Measurements from ENCODE around the gene ADCY1.
"Not testable (repeated sequence)": the region's sequence is repeated elsewhere in the genome, so short reads cannot be mapped to it uniquely, and the experiment has no call there.

ADCY1 gene

DNA sequence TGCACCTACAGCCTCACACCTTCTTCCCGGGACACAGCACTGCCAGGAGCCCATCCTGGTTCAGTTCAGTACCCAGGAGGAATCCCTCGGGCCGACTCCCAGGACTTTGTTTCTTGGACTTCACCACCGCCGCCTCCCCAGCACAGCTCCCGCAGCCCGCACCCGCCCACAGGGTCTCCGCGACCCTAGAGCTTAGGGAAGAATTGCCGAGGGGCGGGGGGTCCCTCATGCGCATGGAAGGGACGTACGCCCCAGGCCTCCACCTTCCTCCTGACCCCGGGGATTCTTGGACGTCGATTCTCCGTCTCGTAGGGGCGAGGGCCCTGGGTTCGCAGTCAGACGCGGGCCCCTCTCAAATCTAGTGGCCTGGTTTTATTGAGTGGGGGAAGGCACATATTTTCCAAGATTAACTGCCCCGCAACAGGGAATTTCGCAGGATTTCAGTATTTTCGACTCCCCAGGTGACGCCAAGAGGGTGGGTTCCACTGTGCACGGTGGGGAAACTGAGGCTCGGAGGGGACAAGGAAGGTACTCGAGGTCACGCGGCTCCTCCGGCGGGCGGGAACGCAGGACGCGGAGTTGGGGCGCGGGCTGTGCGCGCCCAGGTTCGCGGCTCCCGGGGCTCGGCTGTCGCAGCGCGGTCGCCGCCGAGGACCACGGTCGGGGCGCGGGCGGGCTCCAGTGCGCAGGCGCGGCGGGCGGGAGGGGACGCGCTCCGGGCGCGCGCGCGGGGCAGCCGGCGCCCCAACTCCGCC is at the start of gene ADCY1:
ADCY1 (plus strand) TSS at position 708 of the 755 bp plus-strand sequence. CDS start 176 bp downstream, outside the sequence.
- DNase-seq: no peak

DNA sequence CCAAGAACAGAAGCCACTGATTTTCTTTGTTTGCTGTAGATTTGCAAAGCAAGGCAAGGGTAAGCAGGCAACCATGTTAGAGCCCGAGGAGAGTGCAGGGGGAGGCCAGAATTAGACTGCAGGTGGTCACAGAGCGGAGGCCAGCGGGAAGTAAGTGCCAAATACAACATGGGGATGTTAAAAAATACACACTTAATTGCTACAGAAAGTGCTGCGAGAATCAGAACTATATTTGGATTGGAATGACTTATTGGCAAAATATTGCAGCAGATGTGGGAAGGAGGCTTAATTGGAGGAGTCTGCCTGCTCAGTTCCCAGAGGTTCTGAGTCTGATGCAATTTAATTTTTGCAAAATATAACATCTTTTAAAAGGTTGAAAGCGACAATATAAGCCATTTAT is 49.7 kb upstream of the ADCY1 start:
- DNase-seq: no peak

DNA sequence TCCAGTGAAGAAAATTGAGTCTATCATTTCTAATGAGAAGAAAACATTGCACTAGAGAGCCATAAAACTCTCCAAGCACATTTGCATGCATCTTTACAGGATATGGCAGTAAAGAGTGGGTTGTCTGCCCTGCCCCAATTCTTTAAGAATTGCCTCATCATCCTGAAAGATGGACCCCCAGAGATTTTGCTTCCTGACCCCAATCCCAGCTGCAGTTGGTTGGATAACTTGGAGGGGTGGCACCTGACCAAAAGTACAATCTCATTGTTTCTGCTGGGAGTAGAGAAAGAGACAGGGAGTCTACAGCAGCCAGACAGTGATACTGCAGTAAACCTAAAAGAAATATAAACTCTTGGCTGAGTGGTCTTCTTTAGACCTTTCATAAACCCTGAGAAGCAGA is 49.1 kb upstream of the ADCY1 start:
- no peak for DNase-seq

DNA sequence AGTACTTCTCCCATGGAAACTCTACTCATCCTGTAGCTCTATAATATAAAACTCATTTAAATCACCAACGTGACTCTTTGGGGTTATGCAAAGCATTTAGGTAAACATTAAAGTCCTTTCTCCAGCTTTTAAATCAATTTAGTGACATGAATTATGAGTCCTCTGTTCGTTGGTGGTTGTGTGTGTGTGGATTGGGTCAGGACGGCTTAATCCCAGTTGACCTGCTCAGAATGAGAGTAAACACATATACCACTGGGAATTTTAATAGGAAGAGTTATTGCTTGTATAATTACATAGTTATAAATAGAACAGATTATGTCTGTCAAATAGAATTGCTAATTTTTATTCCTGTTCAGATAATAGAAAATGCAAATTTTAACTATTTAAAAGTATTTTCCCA is 30.7 kb upstream of the ADCY1 start:
- DNase-seq: no peak

DNA sequence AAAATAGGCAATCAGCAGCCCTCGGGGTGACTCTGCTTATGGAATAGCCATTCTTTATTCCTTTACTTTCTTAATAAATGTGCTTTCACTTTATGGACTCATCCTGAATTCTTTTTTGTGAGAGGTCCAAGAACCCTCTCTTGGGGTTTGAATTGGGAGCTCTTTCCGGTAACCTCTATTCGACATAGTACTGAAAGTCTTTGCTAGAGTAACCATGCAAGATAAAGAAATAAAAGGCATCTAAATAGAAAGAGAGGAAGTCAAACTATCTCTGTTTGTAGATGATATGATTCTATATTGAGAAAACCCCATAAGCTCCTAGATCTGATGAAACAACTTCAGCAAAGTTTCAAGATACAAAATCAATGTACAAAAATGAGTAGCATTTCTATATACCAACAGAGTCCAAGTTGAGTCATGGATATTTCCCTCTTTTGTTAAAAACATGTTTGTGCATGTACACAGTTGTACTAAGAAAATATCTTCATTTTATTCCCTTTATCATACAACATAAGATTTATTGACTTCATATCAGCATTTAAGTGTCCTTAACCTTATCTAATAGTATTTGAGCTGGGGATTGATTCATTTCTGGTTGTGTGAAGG is 29.0 kb upstream of the ADCY1 start:
- not testable (repeated sequence) for DNase-seq

DNA sequence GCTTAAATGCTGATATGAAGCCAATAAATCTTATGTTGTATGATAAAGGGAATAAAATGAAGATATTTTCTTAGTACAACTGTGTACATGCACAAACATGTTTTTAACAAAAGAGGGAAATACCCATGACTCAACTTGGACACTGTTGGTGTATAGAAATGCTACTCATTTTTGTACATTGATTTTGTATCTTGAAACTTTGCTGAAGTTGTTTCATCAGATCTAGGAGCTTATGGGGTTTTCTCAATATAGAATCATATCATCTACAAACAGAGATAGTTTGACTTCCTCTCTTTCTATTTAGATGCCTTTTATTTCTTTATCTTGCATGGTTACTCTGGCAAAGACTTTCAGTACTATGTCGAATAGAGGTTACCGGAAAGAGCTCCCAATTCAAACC is 25.3 kb upstream of the ADCY1 start:
- DNase-seq: not testable (repeated sequence)

DNA sequence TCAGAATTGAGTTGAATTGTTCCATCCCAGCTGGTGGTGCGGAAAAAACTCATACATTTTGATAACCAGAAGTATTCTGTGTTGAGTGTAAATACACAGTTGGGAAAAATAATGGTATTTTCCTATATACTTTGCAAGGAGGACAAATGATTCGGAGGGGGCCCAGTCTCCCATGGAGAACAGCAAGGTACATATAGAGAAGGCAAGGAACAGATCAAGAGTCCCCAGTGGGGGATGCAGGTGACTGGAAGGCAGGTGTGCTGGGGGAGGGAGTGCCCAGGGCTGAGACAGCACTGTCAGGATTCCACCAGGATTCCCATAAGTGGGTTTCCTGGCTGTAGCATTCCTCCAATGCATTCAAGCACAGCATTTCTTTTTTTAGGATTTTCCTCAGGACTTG is 10.8 kb upstream of the ADCY1 start:
- DNase-seq: no peak

DNA sequence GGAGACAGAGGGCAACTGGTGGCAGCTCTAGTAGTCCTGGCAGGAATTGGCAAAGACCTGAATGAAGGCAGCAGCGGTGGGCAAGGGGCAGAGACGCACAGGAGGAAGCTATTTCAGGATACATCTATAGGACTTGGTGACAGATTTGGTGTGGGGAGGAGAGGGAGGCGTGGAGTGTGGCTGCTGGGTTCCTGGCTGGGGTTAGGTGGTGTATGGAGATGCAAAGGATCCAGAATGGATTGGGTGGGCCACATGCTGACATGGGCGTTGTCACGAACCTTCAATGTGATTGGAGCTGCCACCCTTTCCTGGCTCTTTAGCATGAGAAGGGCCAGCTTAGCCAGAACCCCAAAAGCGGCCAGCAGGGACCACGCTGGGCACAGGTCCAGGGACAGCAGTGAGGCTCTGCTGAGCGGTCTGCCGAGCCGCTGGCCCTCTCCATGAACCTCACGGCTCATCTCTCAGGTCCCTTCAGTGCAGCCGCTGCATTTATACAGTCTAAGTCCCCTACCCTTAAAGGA is 10.2 kb upstream of the ADCY1 start:
- no peak for DNase-seq

DNA sequence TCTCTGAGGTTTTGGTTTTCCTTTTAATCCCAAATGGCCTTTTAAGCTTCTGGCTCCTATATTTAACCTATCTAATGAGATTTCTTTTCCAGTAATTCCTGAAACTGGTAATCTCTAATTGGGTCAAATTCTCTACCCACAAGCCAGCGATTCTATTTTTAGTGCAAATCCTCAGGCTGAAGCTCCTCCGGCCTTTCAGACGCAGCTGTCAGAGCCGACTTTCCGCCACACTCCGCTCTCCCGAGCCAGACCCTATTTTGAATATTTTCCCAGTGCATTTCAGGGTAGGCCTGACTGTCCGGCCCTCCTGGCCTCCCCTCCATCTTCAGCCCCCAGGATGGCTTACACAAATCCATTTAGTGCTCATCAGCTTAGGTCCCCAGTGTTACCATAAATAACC is 9.7 kb upstream of the ADCY1 start:
- no peak for DNase-seq

DNA sequence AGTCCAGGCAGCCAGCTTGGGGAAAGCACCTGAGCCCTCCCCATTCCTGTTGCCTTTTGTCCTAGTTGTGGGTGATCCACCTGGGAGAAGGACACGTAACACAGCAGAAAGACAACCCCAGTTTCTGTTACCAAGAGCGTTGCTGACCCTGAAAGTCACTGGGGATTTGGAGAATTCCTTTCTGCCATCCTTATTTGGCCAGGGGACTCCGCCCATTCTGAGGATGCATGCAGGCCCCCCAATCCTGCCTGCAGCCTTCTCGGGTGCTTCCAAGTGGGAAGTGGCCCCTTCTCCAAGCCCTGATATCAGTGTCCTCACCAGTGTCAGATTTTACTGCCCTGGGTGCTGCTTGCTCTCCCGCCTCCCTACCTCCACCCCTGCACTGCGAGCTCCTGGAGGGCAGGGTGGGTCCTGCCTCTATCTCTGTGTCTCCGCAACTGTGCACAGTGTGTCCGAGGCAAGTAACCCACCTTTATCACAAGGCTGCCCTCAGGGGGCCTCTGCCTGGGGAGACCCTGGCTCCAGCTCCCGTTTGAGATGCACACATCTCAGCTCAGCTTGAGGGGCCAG is 9.2 kb upstream of the ADCY1 start:
- no peak for DNase-seq

DNA sequence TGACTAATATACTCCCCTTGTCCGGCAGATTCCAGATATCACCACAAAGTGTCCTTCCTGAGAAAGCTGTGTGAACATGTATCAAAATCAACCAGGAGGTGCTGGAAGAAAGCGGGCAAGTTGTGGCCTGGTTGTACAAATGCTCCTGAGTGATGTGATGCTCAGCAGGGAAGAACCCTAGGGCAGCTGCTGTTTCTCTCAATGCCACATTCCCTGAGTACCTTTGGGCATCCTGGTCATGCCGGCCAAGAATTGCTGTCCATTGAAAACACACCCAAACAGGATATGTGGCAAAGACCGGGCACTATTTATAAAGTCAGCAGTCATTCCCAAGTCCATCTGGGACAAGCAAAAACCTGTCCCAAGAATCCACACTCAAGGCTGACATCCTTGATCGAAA is 7.8 kb upstream of the ADCY1 start:
- no peak for DNase-seq

DNA sequence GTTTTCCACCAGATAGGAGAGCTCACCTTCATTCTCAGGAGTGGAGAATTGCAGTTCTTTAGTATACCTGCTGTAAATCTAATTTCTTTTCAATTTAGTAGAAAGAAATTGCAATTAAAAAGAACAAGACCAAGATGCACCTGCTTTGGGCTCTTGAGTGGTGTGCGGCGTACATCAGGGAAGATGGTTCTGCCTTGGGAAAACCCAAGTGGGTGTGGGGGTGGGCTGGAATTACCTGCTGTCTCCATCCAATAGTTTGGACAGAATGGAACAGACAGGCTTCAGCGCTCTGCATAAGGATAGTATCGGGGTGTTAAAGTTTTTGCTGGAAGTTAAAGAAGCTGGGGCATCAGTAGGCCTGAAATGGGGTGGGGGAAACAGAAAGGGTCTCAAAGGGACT is 7.2 kb upstream of the ADCY1 start:
- DNase-seq: no peak

DNA sequence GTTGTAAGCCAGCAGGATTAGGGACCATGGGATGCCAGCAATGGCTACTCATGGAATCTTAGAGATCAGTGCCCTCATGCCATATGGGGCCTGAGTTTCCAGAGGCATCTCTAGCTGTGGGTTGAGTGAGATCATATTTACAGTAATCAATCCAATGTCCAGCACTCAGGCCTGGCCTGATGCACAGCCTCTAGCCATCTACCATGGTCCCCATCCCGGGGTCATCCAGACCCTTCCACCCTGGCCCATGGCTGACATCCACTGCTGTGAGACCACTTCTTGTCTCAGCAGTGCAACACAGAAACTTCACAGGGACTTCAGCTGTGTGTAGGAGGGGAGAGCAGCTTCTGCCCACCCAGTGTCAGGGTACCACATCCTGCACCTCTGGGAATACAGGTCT is 6.5 kb upstream of the ADCY1 start:
- no peak for DNase-seq

DNA sequence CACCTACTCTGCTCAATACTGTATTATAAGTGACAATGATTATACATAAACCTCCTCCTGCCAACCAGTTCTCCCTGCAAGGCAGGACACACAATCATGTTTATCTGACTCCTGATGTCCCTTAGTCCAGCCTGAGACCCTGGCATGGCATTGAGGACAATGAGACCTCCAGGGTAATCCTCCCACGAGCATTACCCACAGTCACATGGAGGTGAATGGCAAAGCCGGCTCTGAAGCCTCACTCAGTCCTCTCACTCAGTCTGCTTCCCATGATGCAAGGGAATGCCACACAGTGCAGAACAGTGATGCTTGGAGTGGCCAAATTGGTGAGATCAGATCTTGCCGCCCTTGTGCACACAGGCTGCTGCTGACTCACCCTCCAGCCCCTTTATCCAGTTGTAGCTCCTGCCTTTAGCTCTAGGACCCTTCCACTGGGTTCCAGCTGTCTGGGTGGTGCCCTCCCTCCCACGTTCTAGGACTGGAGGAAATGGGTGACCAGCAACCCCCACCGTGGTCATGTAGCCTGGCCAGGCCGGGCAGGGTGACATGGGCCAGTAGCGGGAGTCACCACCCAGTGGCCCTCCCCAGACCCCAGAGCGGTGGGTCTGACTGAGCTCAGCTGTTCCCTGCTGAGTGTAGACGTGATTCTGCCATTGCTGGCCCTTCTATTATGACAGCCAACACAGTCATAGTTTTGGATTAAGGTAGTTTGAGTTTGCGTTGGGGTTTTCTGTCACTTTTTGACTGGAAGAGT is 5.5 kb upstream of the ADCY1 start:
- no peak for DNase-seq

DNA sequence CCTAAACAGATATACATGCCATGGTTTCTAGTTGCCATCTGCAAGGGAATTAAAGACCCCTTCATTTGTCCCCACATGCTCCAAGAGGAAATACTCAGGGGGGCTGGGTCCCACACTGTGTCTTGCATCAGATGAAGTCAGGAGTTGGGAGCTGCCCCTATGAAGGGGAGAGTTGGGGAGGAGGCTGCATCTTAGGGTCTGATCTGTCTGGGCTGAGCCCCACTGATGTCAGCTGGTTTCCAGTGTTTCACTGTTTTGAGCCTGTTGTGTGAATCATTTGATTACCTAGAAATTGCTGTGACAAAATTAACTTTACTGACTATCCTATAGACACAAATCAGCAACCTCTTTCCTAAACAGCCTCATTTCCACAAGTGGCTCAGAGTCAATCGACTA is 4.9 kb upstream of the ADCY1 start:
- no peak for DNase-seq

DNA sequence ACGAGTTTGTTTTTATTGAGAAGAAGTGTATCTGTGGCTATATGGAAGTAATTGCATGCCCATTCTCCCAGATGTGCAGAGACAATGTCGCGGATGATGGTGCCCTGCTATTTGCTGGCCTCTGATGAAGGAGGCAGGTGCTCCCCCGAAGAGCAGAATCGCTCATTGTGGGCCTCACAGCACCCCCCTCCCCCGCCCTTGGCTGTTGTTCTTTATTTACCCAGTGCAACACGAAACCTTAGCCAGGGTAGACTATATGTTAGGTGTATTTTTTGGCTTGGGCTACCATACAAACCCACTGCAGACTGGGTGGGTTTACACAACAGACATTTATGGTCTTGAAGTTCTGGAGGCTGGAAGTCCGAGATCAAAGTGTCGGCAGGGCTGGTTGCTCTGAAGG is 3.4 kb upstream of the ADCY1 start:
- no peak for DNase-seq

DNA sequence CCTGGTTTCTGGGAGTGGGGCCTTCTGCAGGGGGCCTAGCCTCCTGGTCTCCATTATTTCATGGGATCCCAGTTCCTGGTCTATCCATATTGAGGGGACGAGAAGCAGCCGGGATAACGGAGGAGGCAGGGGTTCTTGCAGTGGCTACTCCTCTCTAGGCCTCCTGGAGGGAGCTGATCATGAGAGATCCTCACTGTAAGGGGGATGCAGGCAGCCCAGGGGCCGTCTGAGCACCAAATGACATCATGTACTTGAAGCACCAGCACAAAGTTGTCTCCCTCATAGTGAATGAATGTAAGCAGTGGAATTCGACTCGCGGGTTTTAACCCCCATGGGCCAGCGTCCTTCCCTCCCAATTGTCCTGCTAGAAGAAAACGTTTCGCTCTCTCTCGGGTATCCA is 964 bp upstream of the ADCY1 start:
- DNase-seq: no peak

DNA sequence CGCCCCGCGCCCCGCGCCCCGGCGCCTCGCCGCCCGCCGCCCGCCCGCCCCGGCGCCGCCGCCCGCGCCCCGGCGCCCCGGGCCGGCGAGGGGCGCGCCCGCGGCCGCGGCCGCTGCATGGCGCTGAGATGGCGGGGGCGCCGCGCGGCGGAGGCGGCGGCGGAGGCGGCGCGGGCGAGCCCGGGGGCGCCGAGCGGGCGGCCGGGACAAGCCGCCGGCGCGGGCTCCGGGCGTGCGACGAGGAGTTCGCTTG is 174 bp downstream of the ADCY1 start:
- no peak for DNase-seq

DNA sequence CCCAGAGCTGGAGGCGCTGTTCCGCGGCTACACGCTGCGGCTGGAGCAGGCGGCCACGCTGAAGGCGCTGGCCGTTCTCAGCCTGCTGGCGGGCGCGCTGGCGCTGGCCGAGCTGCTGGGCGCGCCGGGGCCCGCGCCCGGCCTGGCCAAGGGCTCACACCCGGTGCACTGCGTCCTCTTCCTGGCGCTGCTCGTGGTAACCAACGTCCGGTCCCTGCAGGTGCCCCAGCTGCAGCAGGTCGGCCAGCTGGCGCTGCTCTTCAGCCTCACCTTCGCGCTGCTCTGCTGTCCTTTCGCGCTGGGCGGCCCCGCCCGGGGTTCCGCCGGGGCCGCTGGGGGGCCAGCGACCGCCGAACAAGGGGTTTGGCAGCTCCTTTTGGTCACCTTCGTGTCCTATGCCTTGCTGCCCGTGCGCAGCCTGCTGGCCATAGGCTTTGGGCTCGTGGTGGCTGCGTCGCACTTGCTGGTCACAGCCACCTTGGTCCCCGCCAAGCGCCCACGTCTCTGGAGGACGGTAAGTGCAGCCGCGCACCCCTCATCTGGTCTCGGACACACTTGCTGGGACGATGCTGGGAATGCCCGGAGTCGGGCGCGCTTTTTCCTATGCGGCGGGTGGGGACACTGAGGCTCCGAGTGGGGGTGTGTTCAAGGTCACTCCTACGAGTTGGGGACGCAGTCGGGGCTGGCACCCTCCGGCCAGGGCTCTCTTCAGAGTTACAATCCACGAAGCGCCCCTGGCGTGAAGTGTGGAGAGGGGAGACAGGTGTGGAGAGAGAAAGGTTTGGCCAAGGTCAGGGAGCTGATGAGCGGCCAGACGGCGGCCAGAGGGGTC is 717 bp downstream of the ADCY1 start:
- no peak for DNase-seq

DNA sequence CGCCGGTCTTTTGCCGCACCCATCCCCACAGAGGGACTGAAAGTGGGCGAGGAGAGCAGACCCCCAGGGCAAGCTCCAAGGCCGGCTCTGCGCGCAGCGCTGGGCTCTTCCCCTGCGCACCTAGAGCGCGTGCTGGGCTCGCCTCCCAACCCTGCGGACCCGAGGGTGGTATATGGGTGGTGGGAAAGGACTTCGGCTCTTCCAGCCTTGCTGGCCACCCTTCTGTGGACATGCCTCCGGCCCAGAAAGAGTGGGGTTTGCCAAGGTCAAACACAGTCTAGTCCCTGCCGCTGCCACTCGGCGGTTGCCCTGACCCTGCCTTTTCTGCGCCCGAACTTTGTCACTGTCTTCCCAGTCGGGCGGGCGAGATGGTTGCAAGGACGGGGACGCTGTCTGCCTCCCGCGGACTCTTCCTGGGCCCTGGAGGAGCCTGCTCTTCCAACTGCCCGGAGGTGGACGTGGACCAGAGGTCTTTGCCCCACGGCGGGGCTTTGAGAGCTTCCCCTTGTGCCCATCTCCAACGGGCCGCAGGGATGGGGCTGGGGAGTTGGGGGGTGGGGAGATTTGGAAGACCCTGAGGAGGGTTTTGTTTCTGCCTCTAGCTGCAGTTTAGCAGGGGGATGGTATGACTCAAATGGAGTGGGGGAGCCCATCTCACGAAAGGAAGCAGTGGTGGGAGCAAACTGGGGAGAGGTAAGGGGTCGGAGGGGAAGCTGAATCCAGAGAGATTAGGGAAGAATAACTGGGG is 1.5 kb downstream of the ADCY1 start:
- DNase-seq: no peak

DNA sequence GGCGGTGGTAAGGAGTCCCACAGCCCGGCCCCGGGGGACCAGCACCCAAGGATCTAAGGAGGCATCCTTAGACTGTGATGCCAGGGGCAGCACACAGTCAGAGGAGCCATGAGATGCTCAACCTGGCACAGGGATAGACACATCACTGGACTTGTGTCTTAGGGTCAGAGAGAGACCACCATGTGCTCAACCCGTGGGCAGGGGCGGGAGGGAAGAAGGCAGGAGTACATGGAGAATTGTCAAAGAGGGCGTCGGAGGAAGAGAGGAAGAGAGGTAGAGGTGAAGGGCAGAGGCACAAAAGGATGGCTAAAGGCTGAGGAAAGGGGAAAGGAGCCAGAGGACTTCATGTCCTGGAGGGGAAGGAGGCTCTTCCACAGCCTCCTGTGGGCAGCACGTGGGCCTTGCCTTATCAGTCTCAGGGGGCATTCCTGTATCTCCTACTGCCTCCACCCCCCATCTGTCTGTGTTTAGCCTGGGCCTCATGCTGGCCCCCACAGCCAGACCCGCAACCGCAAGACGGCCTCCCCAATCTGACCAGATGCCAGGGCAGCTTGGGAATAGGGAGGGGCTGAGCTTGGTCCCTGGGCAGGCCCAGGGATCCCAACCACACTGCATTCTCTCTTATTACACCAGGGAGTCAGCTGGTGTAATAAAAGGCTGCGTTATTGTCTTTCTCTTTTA is 2.2 kb downstream of the ADCY1 start:
- DNase-seq: no peak

DNA sequence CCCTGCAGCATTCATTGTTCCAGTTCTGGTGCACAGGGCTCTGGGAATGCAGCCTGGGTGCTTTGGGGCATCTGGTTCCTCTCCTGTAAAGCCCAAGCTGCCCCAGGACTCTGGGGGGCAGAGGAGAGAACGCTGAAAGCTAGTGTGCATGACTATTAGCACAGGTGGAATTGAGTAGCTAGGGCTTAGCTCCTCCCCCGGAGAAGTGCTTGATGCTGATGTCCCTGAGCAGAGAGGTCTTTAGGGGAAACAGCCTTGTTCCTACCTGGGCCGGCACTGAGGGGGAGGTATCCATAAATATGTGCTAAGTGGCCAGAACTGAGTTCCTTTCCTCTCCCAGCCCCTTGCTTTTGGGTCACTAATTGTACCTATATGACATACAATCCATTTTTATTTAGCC is 3.9 kb downstream of the ADCY1 start:
- DNase-seq: no peak

Measured in CD4-positive, alpha-beta T cell treated with Interleukin-12 subunit alpha and Interleukin-12 subunit beta, for 1 hour (primary cell).